Testis (tissue), 2 donors: ENCODE data around the gene ASCL3.

ENCODE experiments used
- CTCF ChIP-seq, 3 experiments: fragments of 450-650 bp in 2 of 3; fragments of 200-600 bp in 1 of 3; sonication (generic) in 1 of 3; IDR thresholded peaks; one replicate each; pipeline ENCODE4 v1.5.1; 2016 to 2019; ENCODE audit warnings: antibody characterized with exemption in 3 of 3, mild to moderate bottlenecking in 2 of 3, moderate library complexity in 1 of 3
- POLR2A ChIP-seq: fragments of 450-650 bp; IDR thresholded peaks from one replicate; pipeline ENCODE4 v1.6.1; 2017; ENCODE audit warnings: antibody characterized with exemption, mild to moderate bottlenecking, moderate library complexity

GRCh38 chr11:8910649-8911026 is 32.2 kb downstream of the ASCL3 start:
- TF ChIP-seq CTCF (IDR thresholded peaks at IDR 0.05) = no peak
- no peak for TF ChIP-seq POLR2A
